Measurements from ENCODE around the gene PEX5L. TPM values are rescaled to one million over a fixed set of nuclear protein-coding genes. Genes with fewer than 3 reads are reported as not detected.

Gene PEX5L
- total RNA-seq, 2 donors from 2014 or later: not detected

- no peak overlapping the region for H3K27ac ChIP-seq
- ATAC-seq (ENCODE audit: insufficient number of reproducible peaks, low FRiP score, low read depth): no peak
- H3K4me1 ChIP-seq (ENCODE audit: control insufficient read depth in 1 of 2, low read depth in 2 of 2): no peaks in the 10 kb centered on the region
These were observed 67.2 kb downstream of the PEX5L start for GRCh38 chr3:179969525-179969924.

GRCh38 chr3:179967622-179968021 is 69.1 kb downstream of the PEX5L start:
- H3K4me3 ChIP-seq: no peak overlapping the region
- no peaks in the 10 kb centered on the region for H3K9me3 ChIP-seq
- no peaks in the 10 kb centered on the region for H3K4me1 ChIP-seq (ENCODE audit: control insufficient read depth in 1 of 2, low read depth in 2 of 2)
- no peak for DNase-seq (ENCODE audit: low spot score)
- ATAC-seq (ENCODE audit: insufficient number of reproducible peaks, low FRiP score, low read depth): no peak
- no peaks in the 10 kb centered on the region for H3K27me3 ChIP-seq (replicated peaks; ENCODE audit: insufficient read depth)
- H3K27ac ChIP-seq: no peak overlapping the region
- H3K36me3 ChIP-seq: no peaks in the 10 kb centered on the region
- TF ChIP-seq CTCF (IDR thresholded peaks at IDR 0.05): no peak

More at GRCh38 chr3:179969525-179969924, 67.2 kb downstream of the PEX5L start:
- Histone ChIP-seq H3K27me3 (replicated peaks; ENCODE audit: insufficient read depth) (no peaks in the 10 kb centered on the region), H3K4me3 (no peak overlapping the region), H3K9me3 (no peaks in the 10 kb centered on the region), H3K36me3 (no peaks in the 10 kb centered on the region)
- TF ChIP-seq CTCF (IDR thresholded peaks at IDR 0.05): no peak
- no peak for DNase-seq (ENCODE audit: low spot score)

- Histone ChIP-seq H3K4me3 (no peak overlapping the region), H3K9me3 (no peaks in the 10 kb centered on the region), H3K4me1 (ENCODE audit: control insufficient read depth in 1 of 2, low read depth in 2 of 2) (no peaks in the 10 kb centered on the region), H3K27me3 (replicated peaks; ENCODE audit: insufficient read depth) (no peaks in the 10 kb centered on the region), H3K27ac (no peak overlapping the region), H3K36me3 (no peaks in the 10 kb centered on the region)
- ATAC-seq (ENCODE audit: insufficient number of reproducible peaks, low FRiP score, low read depth) (no peak), DNase-seq (ENCODE audit: low spot score) (no peak)
- no peak for TF ChIP-seq CTCF (IDR thresholded peaks at IDR 0.05)
These were observed 71.8 kb downstream of the PEX5L start for GRCh38 chr3:179964890-179965289.

GRCh38 chr3:179962629-179963387 is 73.9 kb downstream of the PEX5L start:
- Histone ChIP-seq H3K4me1 (ENCODE audit: control insufficient read depth in 1 of 2, low read depth in 2 of 2) (no peaks in the 10 kb centered on the region), H3K27ac (no peak overlapping the region), H3K9me3 (no peaks in the 10 kb centered on the region), H3K36me3 (no peaks in the 10 kb centered on the region), H3K4me3 (no peak overlapping the region), H3K27me3 (replicated peaks; ENCODE audit: insufficient read depth) (no peaks in the 10 kb centered on the region)
- TF ChIP-seq CTCF (IDR thresholded peaks at IDR 0.05): no peak
- DNase-seq (ENCODE audit: low spot score) (no peak), ATAC-seq (ENCODE audit: insufficient number of reproducible peaks, low FRiP score, low read depth) (no peak)

- TF ChIP-seq CTCF (IDR thresholded peaks at IDR 0.05): no peak
- Histone ChIP-seq H3K36me3 (no peaks in the 10 kb centered on the region), H3K4me3 (no peak overlapping the region), H3K27ac (no peak overlapping the region), H3K9me3 (no peaks in the 10 kb centered on the region), H3K4me1 (ENCODE audit: control insufficient read depth in 1 of 2, low read depth in 2 of 2) (no peaks in the 10 kb centered on the region), H3K27me3 (replicated peaks; ENCODE audit: insufficient read depth) (no peaks in the 10 kb centered on the region)
- DNase-seq (ENCODE audit: low spot score): no peak
- ATAC-seq (ENCODE audit: insufficient number of reproducible peaks, low FRiP score, low read depth): no peak
These were observed 75.0 kb downstream of the PEX5L start for GRCh38 chr3:179961703-179962078.

Measured in thoracic aorta (tissue), 2 donors.